Panc1 (cell line): Measurements from ENCODE around the gene BLM. TPM values are rescaled to one million over a fixed set of nuclear protein-coding genes. Genes with fewer than 3 reads are reported as not detected.

Experiments
- ATAC-seq: fragments of 200-7000 bp; cut with Tn5 transposase; 2 replicates; pipeline ENCODE4 v1.9.1; 2020; ENCODE audit warnings: mild to moderate bottlenecking, moderate library complexity
- BruUV-seq: library from RNA; stranded (reverse); fragments of 400-500 nt; replicated peaks from 2 replicates; lab custom pipeline; 2021; lab: Mats Ljungman, UMichigan
- CTCF ChIA-PET: fragments of 300-600 bp; sonication (Branson Sonifier 250); formaldehyde crosslinking; loops from one replicate; lab custom pipeline; 2022; ENCODE audit warnings: antibody characterized with exemption; lab: Charles Lee
- POLR2A ChIA-PET: fragments of 300-600 bp; sonication (Branson Sonifier 250); formaldehyde crosslinking; loops from one replicate; lab custom pipeline; 2022; ENCODE audit warnings: antibody characterized with exemption; lab: Charles Lee
- DNase-seq: peaks from one replicate; pipeline ENCODE4 v3.0.0-alpha.2; 2010; ENCODE audit warnings: low read depth, low spot score
- H3K27ac ChIP-seq: 2 replicates; pipeline ENCODE4 v1.5.1; 2011; ENCODE audit warnings: mild to moderate bottlenecking, low read length, inconsistent platforms
- H3K27me3 ChIP-seq: fragments of 200-500 bp; sonication (Bioruptor generic); 2 replicates; pipeline ENCODE4 v1.6.0; 2014; ENCODE audit warnings: low read length, inconsistent platforms; ENCODE audit not compliant: control insufficient read depth, insufficient read depth
- H3K36me3 ChIP-seq: fragments of 200-500 bp; sonication (Bioruptor generic); 2 replicates; pipeline ENCODE4 v1.5.1; 2014; ENCODE audit warnings: inconsistent platforms, mild to moderate bottlenecking, low read length, moderate library complexity; ENCODE audit not compliant: control insufficient read depth, insufficient read depth
- H3K4me1 ChIP-seq: 2 replicates; pipeline ENCODE4 v1.5.1; 2011; ENCODE audit warnings: inconsistent platforms, mild to moderate bottlenecking, low read length, moderate library complexity; ENCODE audit not compliant: control insufficient read depth, insufficient read depth
- H3K4me3 ChIP-seq, 2 experiments: 2 replicates each; pipeline ENCODE4 v1.5.1; 2011 to 2012; ENCODE audit warnings: low read depth in 2 of 2, low read length in 2 of 2, mild to moderate bottlenecking in 2 of 2, inconsistent platforms in 1 of 2, moderate library complexity in 1 of 2
- H3K9me3 ChIP-seq: fragments of 200-500 bp; sonication (Bioruptor generic); 2 replicates; pipeline ENCODE4 v1.5.1; 2014; ENCODE audit warnings: low read depth, mild to moderate bottlenecking, inconsistent platforms, low read length, moderate library complexity; ENCODE audit not compliant: control insufficient read depth, insufficient read depth
- POLR2AphosphoS5 ChIP-seq: IDR thresholded peaks from 2 replicates; pipeline ENCODE4 v1.6.1; 2012; ENCODE audit warnings: mild to moderate bottlenecking, low read depth, low read length, moderate library complexity
- SIN3A ChIP-seq: IDR thresholded peaks from 2 replicates; pipeline ENCODE4 v1.6.1; 2012; ENCODE audit warnings: low read depth, mild to moderate bottlenecking, low read length, moderate library complexity, borderline replicate concordance; ENCODE audit not compliant: insufficient read depth
- TCF7L2 ChIP-seq: IDR thresholded peaks from 2 replicates; pipeline ENCODE4 v1.6.1; 2011; ENCODE audit warnings: mild to moderate bottlenecking, low read depth, low read length, inconsistent platforms
- in situ Hi-C: cut with HindIII; loops from 2 replicates; pipeline ENCODE4 v1.10.0; 2016; ENCODE audit warnings: low sequenced_read_pairs, low pct_unique_long_range_greater_than_20kb
- intact Hi-C: fragments of 100-400 bp; cut with micrococcal nuclease; formaldehyde crosslinking; loops from one replicate; pipeline ENCODE4 v1.10.0; 2022; ENCODE audit not compliant: unreplicated experiment
- total RNA-seq: library from RNA; stranded (reverse); gene quantifications from one replicate; pipeline ENCODE4 v1.2.1, GENCODE V29; 2021; ENCODE audit not compliant: unreplicated experiment
- TF ChIP-seq, protein P1 (sequence below): fragments of 450-650 bp; IDR thresholded peaks from 2 replicates; pipeline ENCODE4 v1.5.1; 2017; ENCODE audit warnings: mild to moderate bottlenecking
- TF ChIP-seq, protein P2 (sequence below), 2 experiments: IDR thresholded peaks; 2 replicates each; pipeline ENCODE4 v1.6.1; 2011 to 2012; ENCODE audit warnings: low read depth in 2 of 2, control low read depth in 1 of 2, low read length in 1 of 2, mild to moderate bottlenecking in 1 of 2, moderate library complexity in 1 of 2; ENCODE audit not compliant: insufficient read depth in 1 of 2

The BLM gene
- total RNA-seq, 1 experiment from 2014 or later: 23.9 TPM

DNA sequence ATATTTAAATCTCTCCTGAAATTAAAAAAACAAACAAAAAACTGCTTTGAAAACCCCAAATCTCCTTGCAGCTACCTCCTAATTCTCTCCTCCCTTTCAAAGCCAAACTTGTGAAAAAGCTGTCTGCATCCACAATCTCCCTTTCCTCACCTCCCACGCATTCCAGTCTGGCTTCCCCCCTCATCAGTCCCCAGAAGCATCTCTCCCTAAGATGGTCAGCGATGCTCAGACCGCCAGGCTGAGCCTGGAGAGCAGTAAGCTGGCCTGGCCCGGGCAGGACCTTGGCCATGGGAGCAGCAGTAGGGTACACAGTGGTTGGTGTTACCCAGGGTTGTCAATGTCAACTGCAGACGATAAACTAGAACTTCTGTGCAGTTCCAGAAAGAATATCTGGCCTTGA, 32.9 kb upstream of the BLM start:
- no peak overlapping the region for H3K4me3 ChIP-seq
- H3K36me3 ChIP-seq: no peaks in the 10 kb centered on the region
- BruUV-seq: no TSS peak
- ChIA-PET POLR2A (interaction anchor here (0.6 kb wide), 1 partner anchor 13 kb away, joined by 3 read pairs; no protein-coding TSS in a partner anchor), CTCF (interaction anchor here (1.0 kb wide), 1 partner anchor 42 kb away, joined by 3 read pairs; no protein-coding TSS in a partner anchor)
- H3K27me3 ChIP-seq: no peaks in the 10 kb centered on the region
- intact Hi-C loops (no loop called here), in situ Hi-C loops (no loop called here)
- no peak overlapping the region for H3K27ac ChIP-seq
- H3K9me3 ChIP-seq: no peaks in the 10 kb centered on the region; the same call in 1 of the 2 replicates
- DNase-seq (no peak), ATAC-seq (no peak)
- TF ChIP-seq, protein P1, sequence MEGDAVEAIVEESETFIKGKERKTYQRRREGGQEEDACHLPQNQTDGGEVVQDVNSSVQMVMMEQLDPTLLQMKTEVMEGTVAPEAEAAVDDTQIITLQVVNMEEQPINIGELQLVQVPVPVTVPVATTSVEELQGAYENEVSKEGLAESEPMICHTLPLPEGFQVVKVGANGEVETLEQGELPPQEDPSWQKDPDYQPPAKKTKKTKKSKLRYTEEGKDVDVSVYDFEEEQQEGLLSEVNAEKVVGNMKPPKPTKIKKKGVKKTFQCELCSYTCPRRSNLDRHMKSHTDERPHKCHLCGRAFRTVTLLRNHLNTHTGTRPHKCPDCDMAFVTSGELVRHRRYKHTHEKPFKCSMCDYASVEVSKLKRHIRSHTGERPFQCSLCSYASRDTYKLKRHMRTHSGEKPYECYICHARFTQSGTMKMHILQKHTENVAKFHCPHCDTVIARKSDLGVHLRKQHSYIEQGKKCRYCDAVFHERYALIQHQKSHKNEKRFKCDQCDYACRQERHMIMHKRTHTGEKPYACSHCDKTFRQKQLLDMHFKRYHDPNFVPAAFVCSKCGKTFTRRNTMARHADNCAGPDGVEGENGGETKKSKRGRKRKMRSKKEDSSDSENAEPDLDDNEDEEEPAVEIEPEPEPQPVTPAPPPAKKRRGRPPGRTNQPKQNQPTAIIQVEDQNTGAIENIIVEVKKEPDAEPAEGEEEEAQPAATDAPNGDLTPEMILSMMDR: no peak
- TF ChIP-seq SIN3A: no peak
- TF ChIP-seq TCF7L2: no peak
- H3K4me1 ChIP-seq: no peaks in the 10 kb centered on the region

DNA sequence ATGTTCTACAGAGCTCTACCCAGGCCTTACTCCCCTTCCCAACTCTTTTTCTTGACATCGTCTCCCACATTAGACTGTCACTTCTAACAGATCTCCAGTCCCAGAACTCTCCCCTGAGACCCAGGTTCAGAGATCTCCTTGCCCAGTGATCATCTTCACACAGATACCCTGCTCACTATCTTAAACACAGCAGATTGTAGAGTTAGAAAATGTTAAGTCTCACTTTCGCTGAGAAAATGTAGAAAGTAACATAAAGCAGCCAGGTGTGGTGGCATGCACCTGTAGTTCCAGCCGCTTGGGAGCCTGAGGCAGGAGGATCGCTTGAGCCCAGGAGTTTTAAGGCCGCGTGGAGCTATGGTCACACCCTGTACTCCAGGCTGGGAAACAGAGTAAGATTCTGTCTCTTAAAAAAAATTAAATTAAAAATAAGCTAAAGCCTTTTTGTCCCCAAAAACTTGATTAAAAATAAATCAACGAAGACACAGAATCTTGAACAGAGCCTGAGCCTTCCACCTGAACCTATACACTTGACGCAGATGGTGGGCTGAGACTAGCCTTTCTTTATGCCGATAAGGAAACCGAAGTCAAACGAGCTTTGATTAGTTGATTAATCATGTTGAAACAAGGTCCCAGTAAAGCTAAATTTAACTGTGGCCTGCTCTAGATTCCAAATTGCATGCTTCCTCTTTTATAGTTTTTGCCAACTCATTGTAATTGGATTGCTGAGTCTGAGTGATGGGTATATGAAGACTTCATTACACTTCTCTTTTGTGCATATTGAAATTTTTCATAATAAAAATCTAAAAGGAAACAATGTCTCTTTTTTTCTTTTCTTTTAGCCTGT, 31.3 kb upstream of the BLM start:
- no peak for ATAC-seq
- H3K4me1 ChIP-seq: no peaks in the 10 kb centered on the region
- no peaks in the 10 kb centered on the region for H3K36me3 ChIP-seq
- no peaks in the 10 kb centered on the region for H3K27me3 ChIP-seq
- no peak for TF ChIP-seq TCF7L2
- no peak for TF ChIP-seq SIN3A
- TF ChIP-seq, protein P1: no peak
- TF ChIP-seq POLR2AphosphoS5: no peak
- TF ChIP-seq, protein P2, sequence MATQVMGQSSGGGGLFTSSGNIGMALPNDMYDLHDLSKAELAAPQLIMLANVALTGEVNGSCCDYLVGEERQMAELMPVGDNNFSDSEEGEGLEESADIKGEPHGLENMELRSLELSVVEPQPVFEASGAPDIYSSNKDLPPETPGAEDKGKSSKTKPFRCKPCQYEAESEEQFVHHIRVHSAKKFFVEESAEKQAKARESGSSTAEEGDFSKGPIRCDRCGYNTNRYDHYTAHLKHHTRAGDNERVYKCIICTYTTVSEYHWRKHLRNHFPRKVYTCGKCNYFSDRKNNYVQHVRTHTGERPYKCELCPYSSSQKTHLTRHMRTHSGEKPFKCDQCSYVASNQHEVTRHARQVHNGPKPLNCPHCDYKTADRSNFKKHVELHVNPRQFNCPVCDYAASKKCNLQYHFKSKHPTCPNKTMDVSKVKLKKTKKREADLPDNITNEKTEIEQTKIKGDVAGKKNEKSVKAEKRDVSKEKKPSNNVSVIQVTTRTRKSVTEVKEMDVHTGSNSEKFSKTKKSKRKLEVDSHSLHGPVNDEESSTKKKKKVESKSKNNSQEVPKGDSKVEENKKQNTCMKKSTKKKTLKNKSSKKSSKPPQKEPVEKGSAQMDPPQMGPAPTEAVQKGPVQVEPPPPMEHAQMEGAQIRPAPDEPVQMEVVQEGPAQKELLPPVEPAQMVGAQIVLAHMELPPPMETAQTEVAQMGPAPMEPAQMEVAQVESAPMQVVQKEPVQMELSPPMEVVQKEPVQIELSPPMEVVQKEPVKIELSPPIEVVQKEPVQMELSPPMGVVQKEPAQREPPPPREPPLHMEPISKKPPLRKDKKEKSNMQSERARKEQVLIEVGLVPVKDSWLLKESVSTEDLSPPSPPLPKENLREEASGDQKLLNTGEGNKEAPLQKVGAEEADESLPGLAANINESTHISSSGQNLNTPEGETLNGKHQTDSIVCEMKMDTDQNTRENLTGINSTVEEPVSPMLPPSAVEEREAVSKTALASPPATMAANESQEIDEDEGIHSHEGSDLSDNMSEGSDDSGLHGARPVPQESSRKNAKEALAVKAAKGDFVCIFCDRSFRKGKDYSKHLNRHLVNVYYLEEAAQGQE (IDR thresholded peaks at IDR 0.05; ENCODE audit: insufficient read depth in 1 of 2, low read depth in 2 of 2, low read length in 1 of 2): no peak
- POLR2A ChIA-PET: no interaction called here
- no peak overlapping the region for H3K4me3 ChIP-seq
- CTCF ChIA-PET: no interaction called here
- BruUV-seq: no TSS peak
- intact Hi-C loops: no loop called here
- in situ Hi-C loops: no loop called here
- H3K9me3 ChIP-seq: no peaks in the 10 kb centered on the region; the same call in 1 of the 2 replicates
- H3K27ac ChIP-seq: no peak overlapping the region
- no peak for DNase-seq
